ENCODE results near the gene CHRNG. TPM values are rescaled to one million over a fixed set of nuclear protein-coding genes. Genes with fewer than 3 reads are reported as not detected.

CHRNG gene
- total and polyA plus RNA-seq, 2 donors (not counting 3 experiments of a cell fraction or from before 2014, with no cell fraction given) = not detected

GRCh38 chr2:232584238-232584637, 44.7 kb downstream of the CHRNG start:
- no TSS peak for BruUV-seq (replicated peaks)
- H2AFZ ChIP-seq (ENCODE audit: low read depth, low read length) = no peak overlapping the region
- no peak for DNase-seq (ENCODE audit: low read depth, low spot score)
- H3K4me1 ChIP-seq (ENCODE audit: control insufficient read depth, extremely low read depth, insufficient read depth, low read length) = no peaks in the 10 kb centered on the region
- H3K4me2 ChIP-seq (ENCODE audit: insufficient read depth, low read length) = no peak overlapping the region
- intact Hi-C loops (cut with micrococcal nuclease) (no loop called here), dilution Hi-C loops (cut with MboI; ENCODE audit: extremely low pct_ligation_motif_present, low sequenced_read_pairs) (no loop called here)
- no peaks in the 10 kb centered on the region for H3K9me3 ChIP-seq (replicated peaks; ENCODE audit: control insufficient read depth, insufficient read depth, low read length)
- no peaks in the 10 kb centered on the region for H3K27me3 ChIP-seq (ENCODE audit: control insufficient read depth in 2 of 2, insufficient read depth in 2 of 2, low read length in 2 of 2)
- no peaks in the 10 kb centered on the region for H3K79me2 ChIP-seq (ENCODE audit: control insufficient read depth, insufficient read depth, low read length)
- no peak overlapping the region for H3K27ac ChIP-seq (ENCODE audit: insufficient read depth, low read depth, low read length)
- no peak overlapping the region for H3K9ac ChIP-seq (replicated peaks; ENCODE audit: extremely low read depth, insufficient read depth, low read length)
- H3K4me3 ChIP-seq (replicated peaks in 1 of 3; ENCODE audit: insufficient read depth in 1 of 3, low read depth in 1 of 3, low read length in 3 of 3) = no peak overlapping the region
- ChIA-PET POLR2A (no interaction called here), CTCF (interaction anchor here (1.4 kb wide), 1 partner anchor 9 kb away, joined by 4 read pairs; no protein-coding TSS in a partner anchor)
- H4K20me1 ChIP-seq (replicated peaks; ENCODE audit: control insufficient read depth, extremely low read depth, insufficient read depth, low read length) = no peaks in the 10 kb centered on the region
- H3K36me3 ChIP-seq (ENCODE audit: control insufficient read depth in 2 of 2, extremely low read depth in 1 of 2, insufficient read depth in 2 of 2, low read length in 2 of 2) = peaks cover 0 to 6% of the 10 kb centered on the region in 2 experiments
- TF ChIP-seq MYC (IDR thresholded peaks at IDR 0.05; ENCODE audit: low read depth, low read length) (no peak), JUN (IDR thresholded peaks at IDR 0.05; ENCODE audit: borderline replicate concordance, insufficient read depth, insufficient read length, low read depth) (no peak), POLR2AphosphoS5 (IDR thresholded peaks at IDR 0.05; ENCODE audit: insufficient read depth, low read depth, low read length) (no peak), FOS (IDR thresholded peaks at IDR 0.05; ENCODE audit: borderline replicate concordance, insufficient read depth, low read length) (no peak), GATA2 (IDR thresholded peaks at IDR 0.05; ENCODE audit: insufficient read depth, insufficient read length, low read depth, low read length) (no peak), POLR2A (IDR thresholded peaks at IDR 0.05; ENCODE audit: low read depth, low read length) (no peak), EZH2 (IDR thresholded peaks at IDR 0.05; ENCODE audit: borderline replicate concordance, low read depth, low read length, severe bottlenecking) (no peak), MAX (IDR thresholded peaks at IDR 0.05; ENCODE audit: insufficient read depth, insufficient read length) (no peak), CTCF (IDR thresholded peaks at IDR 0.05; ENCODE audit: extremely low read depth in 1 of 2, insufficient read depth in 1 of 2, low read depth in 1 of 2, low read length in 2 of 2) (no peak)
- H3K9me1 ChIP-seq (replicated peaks; ENCODE audit: control insufficient read depth, extremely low read depth, insufficient read depth, low read length) = no peaks in the 10 kb centered on the region
- FAIRE-seq = no peak

All from endothelial cell of umbilical vein (primary cell).